K562 (cell line): ENCODE measurements around the gene PLS1. TPM values are rescaled to one million over a fixed set of nuclear protein-coding genes. Genes with fewer than 3 reads are reported as not detected.

ENCODE experiments used
- ATAC-seq: fragments of 200-7000 bp; cut with Tn5 transposase; 3 replicates; pipeline ENCODE4 v1.9.1; 2020; ENCODE audit warnings: moderate library complexity
- BruUV-seq: library from RNA; stranded (reverse); fragments of 400-500 nt; replicated peaks from 2 replicates; lab custom pipeline; 2021; lab: Mats Ljungman, UMichigan
- CTCF ChIA-PET: fragments of 300-600 bp; formaldehyde crosslinking; extraction: SDS; loops from one replicate; lab custom pipeline; 2021; ENCODE audit warnings: low intra/inter-chr PET ratio; lab: Yijun Ruan, JAX
- POLR2A ChIA-PET: fragments of 300-600, 350-650 bp; sonication (Branson Sonifier 250); formaldehyde crosslinking; extraction: SDS; loops from one replicate; lab custom pipeline; 2021; ENCODE audit warnings: antibody characterized with exemption, inconsistent platforms; lab: Yijun Ruan, JAX
- DNase-seq, 4 experiments: peaks; one replicate each; pipeline versions ENCODE4 v3.0.0 to v3.0.0-alpha.2; 2011 to 2018; ENCODE audit warnings: low spot score in 3 of 4, mixed read lengths in 3 of 4; ENCODE audit errors: extremely low read depth in 1 of 4
- FAIRE-seq: peaks from 2 replicates; lab custom pipeline; 2011; peaks lifted over from hg19 to GRCh38; lab: Jason Lieb, UNC
- H2AFZ ChIP-seq: 2 replicates; pipeline ENCODE4 v1.6.0; 2011; ENCODE audit warnings: low read depth, low read length, control low read depth, inconsistent platforms
- H3K27ac ChIP-seq: fragments of 200-600 bp; 3 replicates; pipeline ENCODE4 v1.8.0; 2011; ENCODE audit warnings: low read depth, mild to moderate bottlenecking, control low read depth, inconsistent platforms, low read length, moderate library complexity, mixed read lengths; ENCODE audit errors: extremely low read depth
- H3K27me3 ChIP-seq, 2 experiments: fragments of 300-600 bp in 1 of 2; 2 replicates in 1 of 2; 3 replicates in 1 of 2; pipeline versions ENCODE4 v1.6.0 to v1.8.0; 2011; ENCODE audit warnings: inconsistent platforms in 2 of 2, low read length in 2 of 2, mild to moderate bottlenecking in 1 of 2, mixed read lengths in 1 of 2, moderate library complexity in 1 of 2; ENCODE audit not compliant: control insufficient read depth in 2 of 2, insufficient read depth in 2 of 2
- H3K36me3 ChIP-seq: fragments of 300-600 bp; 3 replicates; pipeline ENCODE4 v1.8.0; 2011; ENCODE audit warnings: mild to moderate bottlenecking, low read length, inconsistent platforms; ENCODE audit not compliant: control insufficient read depth, insufficient read depth
- H3K4me1 ChIP-seq, 2 experiments: fragments of 200-600 bp in 1 of 2; replicated peaks in 1 of 2; 2 replicates in 1 of 2; 3 replicates in 1 of 2; pipeline versions ENCODE4 v1.5.1 to v1.8.0; 2011; ENCODE audit warnings: inconsistent platforms in 2 of 2, low read length in 2 of 2, mild to moderate bottlenecking in 1 of 2, mixed read lengths in 1 of 2, moderate library complexity in 1 of 2; ENCODE audit not compliant: control insufficient read depth in 2 of 2, insufficient read depth in 2 of 2
- H3K4me2 ChIP-seq: 2 replicates; pipeline ENCODE4 v1.6.1; 2011; ENCODE audit warnings: low read length, control low read depth, inconsistent platforms, mixed read lengths; ENCODE audit not compliant: insufficient read depth
- H3K4me3 ChIP-seq: fragments of 200-600 bp; sonication (generic), shearing (Covaris generic); 2 replicates; pipeline ENCODE4 v1.5.1; 2016; ENCODE audit warnings: control low read depth, inconsistent platforms
- H3K79me2 ChIP-seq: fragments of 200-600 bp; 3 replicates; pipeline ENCODE4 v1.8.0; 2011; ENCODE audit warnings: low read length, inconsistent platforms; ENCODE audit not compliant: control insufficient read depth, insufficient read depth
- H3K9ac ChIP-seq, 2 experiments: 2 replicates each; pipeline versions ENCODE4 v1.6.0 to v1.6.1; 2011; ENCODE audit warnings: low read depth in 2 of 2, low read length in 2 of 2, control low read depth in 1 of 2, inconsistent platforms in 1 of 2, mild to moderate bottlenecking in 1 of 2, mixed read lengths in 1 of 2; ENCODE audit not compliant: insufficient read depth in 1 of 2
- H3K9me1 ChIP-seq: one replicate; pipeline ENCODE4 v1.6.0; 2011; ENCODE audit warnings: inconsistent platforms, mild to moderate bottlenecking, low read length, moderate library complexity; ENCODE audit not compliant: control insufficient read depth, insufficient read depth
- H3K9me3 ChIP-seq: replicated peaks from 2 replicates; pipeline ENCODE4 v1.5.1; 2011; ENCODE audit warnings: low read depth, low read length, inconsistent platforms; ENCODE audit not compliant: control insufficient read depth, insufficient read depth
- H4K20me1 ChIP-seq: replicated peaks from 2 replicates; pipeline ENCODE4 v1.6.1; 2011; ENCODE audit warnings: low read length, inconsistent platforms, mixed read lengths; ENCODE audit not compliant: control insufficient read depth, insufficient read depth
- HOMEZ ChIP-seq: fragments of 250-450 bp; sonication (Bioruptor Pico); IDR thresholded peaks from 2 replicates; pipeline ENCODE4 v1.4.0; 2020; ENCODE audit warnings: mild to moderate bottlenecking, moderate library complexity
- NEUROD1 ChIP-seq: fragments of 150-350 bp; IDR thresholded peaks from 2 replicates; pipeline ENCODE4 v1.6.1; 2014; ENCODE audit warnings: borderline replicate concordance, low read length, low read depth; ENCODE audit not compliant: partially characterized antibody
- NR3C1 ChIP-seq: sonication (generic); formaldehyde crosslinking; IDR thresholded peaks from 2 replicates; pipeline ENCODE4 v1.8.1; 2022; ENCODE audit warnings: missing genetic modification reagents
- PBX2 ChIP-seq, 2 experiments: IDR thresholded peaks in 1 of 2; conservative IDR thresholded peaks in 1 of 2; 2 replicates each; pipeline ENCODE4 v1.6.1; 2016; ENCODE audit warnings: low read depth in 2 of 2, mild to moderate bottlenecking in 1 of 2, missing compliant biosample characterization in 1 of 2, missing genetic modification characterization in 1 of 2, moderate library complexity in 1 of 2
- PTBP1 ChIP-seq: fragments of 200-400 bp; formaldehyde crosslinking; IDR thresholded peaks from 2 replicates; pipeline ENCODE4 v1.6.1; 2017; ENCODE audit warnings: low read depth, low read length
- SMAD4 ChIP-seq: fragments of 250-450 bp; sonication (Bioruptor Pico); conservative IDR thresholded peaks from 2 replicates; pipeline ENCODE4 v1.8.0; 2021; ENCODE audit warnings: inconsistent platforms, mild to moderate bottlenecking, moderate library complexity
- TBL1XR1 ChIP-seq, 2 experiments: IDR thresholded peaks; 2 replicates each; pipeline ENCODE4 v1.6.1; 2012; ENCODE audit warnings: improper control_type of control experiment in 2 of 2, low read length in 2 of 2, mild to moderate bottlenecking in 1 of 2
- USF1 ChIP-seq: sonication (generic); formaldehyde crosslinking; IDR thresholded peaks from 2 replicates; pipeline ENCODE4 v1.9.0; 2022; ENCODE audit warnings: mild to moderate bottlenecking, missing genetic modification reagents
- ZNF551 ChIP-seq: fragments of 250-450 bp; sonication (Bioruptor Pico); IDR thresholded peaks from 2 replicates; pipeline ENCODE4 v1.5.0; 2021; ENCODE audit warnings: mild to moderate bottlenecking, moderate library complexity
- ZNF766 ChIP-seq: fragments of 200-800 bp; sonication (Bioruptor generic); conservative IDR thresholded peaks from 2 replicates; pipeline ENCODE4 v1.6.1; 2016; ENCODE audit warnings: missing genetic modification characterization, missing compliant biosample characterization
- WGBS: fragments of 100-300 bp; shearing (Covaris generic); methylation state at CpG from one replicate; pipeline ENCODE4 v1.1.6; 2016; ENCODE audit warnings: low coverage, mixed read lengths; ENCODE audit not compliant: insufficient coverage; ENCODE audit errors: missing lambda C conversion rate; 5-methylcytosine and 5-hydroxymethylcytosine counted together
- in situ Hi-C: fragments of 300-500 bp; cut with MboI; formaldehyde crosslinking; loops from 4 replicates; pipeline ENCODE4 v1.15.0; 2018; ENCODE audit warnings: inconsistent platforms, mixed read lengths
- intact Hi-C: fragments of 100-400 bp; cut with micrococcal nuclease; formaldehyde crosslinking; loops from 2 replicates; pipeline ENCODE4 v1.14.2; 2022
- polyA plus RNA-seq, 8 experiments: library from polyadenylated mRNA; depleted of rRNA in 4 of 8; stranded (reverse) in 5 of 8; unstranded in 3 of 8; fragments of >200 nt; fragmentation: Nextera tagmentation in 2 of 8; fragmentation: Illumina TruSeq in 1 of 8; extraction: Ambion mirVana in 2 of 8; extraction: Trizol in 1 of 8; gene quantifications; 2 replicates each; pipeline versions ENCODE4 v1.2.1 to v1.2.3, GENCODE V29; 2011 to 2014; ENCODE audit warnings: inconsistent platforms in 1 of 8, missing spikeins in 1 of 8
- total RNA-seq, 7 experiments: library from RNA; depleted of rRNA in 6 of 7; stranded (reverse); fragments of >200 nt in 6 of 7; fragmentation: Illumina TruSeq in 2 of 7; extraction: Trizol in 2 of 7; gene quantifications; 2 replicates each; pipeline versions ENCODE4 v1.2.1 to v1.2.3, GENCODE V29; 2011 to 2021; ENCODE audit warnings: low replicate concordance in 1 of 7

PLS1 gene
- total and polyA plus RNA-seq, 9 of the 15 experiments (the other 6 are each of a cell fraction or from before 2014, with no cell fraction given) = 6.1 to 21.3 (median 13.0) TPM

- TF ChIP-seq NR3C1 (CRISPR knock-in tag) (no peak), PTBP1 (no peak), ZNF766 (CRISPR knock-in tag) (no peak), TBL1XR1 (IDR thresholded peaks at IDR 0.05; ENCODE audit: low read length in 2 of 2) (no peak), USF1 (CRISPR knock-in tag) (no peak), PBX2 (CRISPR knock-in tag; IDR thresholded peaks at IDR 0.05; ENCODE audit: low read depth) (no peak), PBX2 (tag; conservative IDR thresholded peaks at IDR 0.05; ENCODE audit: low read depth) (no peak), HOMEZ (CRISPR knock-in tag) (no peak), NEUROD1 (no peak), ZNF551 (CRISPR knock-in tag) (no peak), SMAD4 (CRISPR knock-in tag) (no peak)
- no peak for DNase-seq
- CTCF ChIA-PET = no interaction called here
- no peaks in the 10 kb centered on the region for H3K9me1 ChIP-seq
- peaks cover 4 to 11% of the 10 kb centered on the region in 2 experiments; a peak in 3 of 5 replicates for H3K4me1 ChIP-seq
- peaks cover 5% of the 10 kb centered on the region; the same call in 1 of the 3 replicates for H3K79me2 ChIP-seq
- H3K27ac ChIP-seq = no peak overlapping the region
- no peaks in the 10 kb centered on the region for H3K9me3 ChIP-seq
- H3K4me2 ChIP-seq = no peak overlapping the region
- no peak overlapping the region for H3K9ac ChIP-seq
- no peak for FAIRE-seq
- H2AFZ ChIP-seq = no peak overlapping the region
- no peak for ATAC-seq
- no peak overlapping the region for H3K4me3 ChIP-seq
- intact Hi-C loops = no loop called here
- POLR2A ChIA-PET = no interaction called here
- H3K27me3 ChIP-seq = no peaks in the 10 kb centered on the region
- in situ Hi-C loops = no loop called here
- no TSS peak for BruUV-seq
- H4K20me1 ChIP-seq = no peaks in the 10 kb centered on the region
- WGBS = 81% methylated on average over 4 of the region's 4 CpGs
- no peaks in the 10 kb centered on the region; the same call in 2 of the 3 replicates for H3K36me3 ChIP-seq
Measured at GRCh38 chr3:142657033-142657432, 60.8 kb downstream of the PLS1 start.
